OCI-LY1 (cell line): ENCODE results near the gene ELF4.

ENCODE experiments used
- CTCF ChIP-seq: fragments of 200-600 bp; sonication (generic), shearing (Covaris generic); IDR thresholded peaks from 2 replicates; pipeline ENCODE4 v1.5.1; 2017; ENCODE audit warnings: mild to moderate bottlenecking, antibody characterized with exemption, low read length, moderate library complexity, mixed read lengths
- EZH2 ChIP-seq: fragments of 200-600 bp; sonication (generic), shearing (Covaris generic); IDR thresholded peaks from 2 replicates; pipeline ENCODE4 v1.8.0; 2017; ENCODE audit warnings: borderline replicate concordance, mixed run types, mild to moderate bottlenecking, antibody characterized with exemption, low read length, moderate library complexity, mixed read lengths

- no peak for TF ChIP-seq CTCF
- no peak for TF ChIP-seq EZH2
Measured at GRCh38 chrX:130083656-130084382, 26.5 kb downstream of the ELF4 start.
